ENCODE data around the gene SLC1A6. TPM values are rescaled to one million over a fixed set of nuclear protein-coding genes. Genes with fewer than 3 reads are reported as not detected.
"Not testable (repeated sequence)": the region's sequence is repeated elsewhere in the genome, so short reads cannot be mapped to it uniquely, and the experiment has no call there.

Gene SLC1A6
- total RNA-seq, 3 donors from 2014 or later = not detected

DNA sequence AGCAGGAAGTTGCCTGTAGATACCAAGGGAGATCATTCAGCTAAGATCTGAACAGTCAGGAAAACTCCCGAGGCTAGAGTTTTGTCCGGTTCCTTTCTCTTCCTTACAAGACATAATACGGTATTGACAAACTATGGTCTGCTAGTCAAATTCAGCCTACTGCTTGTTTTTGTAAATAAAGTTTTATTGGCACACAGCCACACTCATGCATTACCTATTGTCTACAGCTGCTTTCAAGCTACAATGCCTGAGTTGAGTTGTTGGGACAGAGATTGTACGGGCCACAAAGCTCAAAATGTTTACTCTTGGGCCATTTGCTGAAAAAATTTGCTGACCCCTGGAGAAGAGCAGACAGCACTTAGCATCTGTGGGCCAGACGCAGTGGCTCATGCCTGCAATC lies 2.5 kb downstream of the SLC1A6 start:
- no peaks in the 10 kb centered on the region for H3K36me3 Mint-ChIP-seq (ENCODE audit: insufficient read depth)
- peaks cover 6% of the 10 kb centered on the region for H3K4me1 Mint-ChIP-seq (ENCODE audit: low read depth)
- no peak overlapping the region for H3K4me3 Mint-ChIP-seq
- no peaks in the 10 kb centered on the region for H3K9me3 Mint-ChIP-seq
- ATAC-seq (no peak), DNase-seq (no peak)
- H3K27me3 Mint-ChIP-seq (ENCODE audit: low read depth) = peaks cover 50% of the 10 kb centered on the region

- Mint-ChIP-seq H3K4me3 (no peak overlapping the region), H3K27me3 (ENCODE audit: low read depth) (peaks cover 43% of the 10 kb centered on the region), H3K9me3 (no peaks in the 10 kb centered on the region), H3K4me1 (ENCODE audit: low read depth) (peaks cover 4% of the 10 kb centered on the region), H3K36me3 (ENCODE audit: insufficient read depth) (no peaks in the 10 kb centered on the region)
- DNase-seq (no peak), ATAC-seq (no peak)
Observed at GRCh38 chr19:14974488-14974887, 5.2 kb downstream of the SLC1A6 start.

- no peaks in the 10 kb centered on the region for H3K9me3 Mint-ChIP-seq
- no peak for ATAC-seq
- DNase-seq = no peak
Observed at GRCh38 chr19:14972676-14973075, 7.0 kb downstream of the SLC1A6 start.

DNA sequence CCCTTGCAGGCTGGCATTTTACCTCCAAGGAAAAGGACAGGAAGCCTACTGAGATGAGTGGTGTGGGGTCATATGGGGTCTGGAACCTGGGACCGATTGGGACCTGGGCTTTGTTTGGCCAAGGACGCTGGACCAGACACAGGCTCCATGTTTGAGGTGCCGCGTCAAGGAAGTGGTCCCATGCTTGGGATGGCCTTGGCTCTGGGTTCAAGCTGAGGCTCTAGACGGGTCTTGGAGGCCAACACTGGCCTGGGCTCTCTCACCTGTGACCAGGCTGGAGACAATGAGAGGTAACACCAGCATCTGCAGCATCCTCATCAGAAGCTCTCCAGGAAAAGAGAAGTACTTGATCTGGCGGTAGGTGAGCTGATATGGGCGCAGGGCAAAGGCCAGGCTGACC lies 8.2 kb downstream of the SLC1A6 start:
- Mint-ChIP-seq H3K27me3 (ENCODE audit: low read depth) (peaks cover 24% of the 10 kb centered on the region), H3K36me3 (ENCODE audit: insufficient read depth) (no peaks in the 10 kb centered on the region), H3K9me3 (no peaks in the 10 kb centered on the region), H3K4me3 (no peak overlapping the region), H3K4me1 (ENCODE audit: low read depth) (no peaks in the 10 kb centered on the region)
- DNase-seq (no peak), ATAC-seq (no peak)

More at GRCh38 chr19:14972676-14973075, 7.0 kb downstream of the SLC1A6 start:
- no peaks in the 10 kb centered on the region for H3K36me3 Mint-ChIP-seq (ENCODE audit: insufficient read depth)
- no peak overlapping the region for H3K4me3 Mint-ChIP-seq
- no peaks in the 10 kb centered on the region for H3K4me1 Mint-ChIP-seq (ENCODE audit: low read depth)
- peaks cover 33% of the 10 kb centered on the region for H3K27me3 Mint-ChIP-seq (ENCODE audit: low read depth)

- DNase-seq (no peak), ATAC-seq (no peak)
- Mint-ChIP-seq H3K36me3 (ENCODE audit: insufficient read depth) (no peaks in the 10 kb centered on the region), H3K9me3 (no peaks in the 10 kb centered on the region), H3K27me3 (ENCODE audit: low read depth) (peaks cover 18% of the 10 kb centered on the region), H3K4me3 (no peak overlapping the region), H3K4me1 (ENCODE audit: low read depth) (no peaks in the 10 kb centered on the region)
Observed at GRCh38 chr19:14968247-14968646, 11.4 kb downstream of the SLC1A6 start.

DNA sequence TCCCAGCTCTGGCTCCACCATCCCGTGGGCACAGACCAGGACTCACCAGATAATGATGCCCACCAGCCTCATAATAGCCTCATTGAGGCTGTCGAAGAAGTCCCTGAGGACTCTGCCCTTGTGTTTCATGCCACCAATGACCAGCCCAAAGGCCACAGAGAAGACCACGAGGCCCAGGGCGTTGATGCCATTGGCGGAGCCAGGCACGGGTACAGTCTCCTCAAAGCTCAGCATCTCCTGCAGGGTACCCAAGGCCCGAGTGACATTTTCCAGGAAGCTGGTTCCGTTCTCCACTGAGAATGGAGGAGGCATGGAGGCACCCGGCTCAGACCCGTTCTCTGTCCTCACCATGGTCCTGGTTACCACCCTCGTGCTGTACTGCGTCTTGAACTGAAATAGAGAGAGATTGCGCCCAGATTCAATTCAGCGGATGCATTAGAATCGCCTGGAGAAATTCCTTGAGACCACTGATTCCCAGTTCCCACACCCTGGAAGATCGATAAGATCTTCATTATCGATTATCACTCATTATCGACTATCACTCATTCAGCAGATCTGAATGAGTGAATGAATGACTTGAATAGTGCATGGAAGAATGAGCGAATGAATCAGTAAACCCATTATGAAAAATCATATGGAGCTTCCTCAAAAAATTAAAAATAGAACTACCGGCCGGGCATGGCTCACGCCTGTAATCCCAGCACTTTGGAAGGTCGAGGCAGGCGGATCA lies 17.5 kb downstream of the SLC1A6 start:
- ATAC-seq (no peak), DNase-seq (no peak)
- H3K9me3 Mint-ChIP-seq = peaks cover 18% of the 10 kb centered on the region
- peaks cover 11% of the 10 kb centered on the region for H3K27me3 Mint-ChIP-seq (ENCODE audit: low read depth)
- H3K4me1 Mint-ChIP-seq (ENCODE audit: low read depth) = no peaks in the 10 kb centered on the region
- H3K36me3 Mint-ChIP-seq (ENCODE audit: insufficient read depth) = no peaks in the 10 kb centered on the region
- no peak overlapping the region for H3K4me3 Mint-ChIP-seq

- no peak for DNase-seq
- Mint-ChIP-seq H3K4me3 (no peak overlapping the region), H3K36me3 (ENCODE audit: insufficient read depth) (no peaks in the 10 kb centered on the region), H3K27me3 (ENCODE audit: low read depth) (peaks cover 22% of the 10 kb centered on the region), H3K9me3 (peaks cover 23% of the 10 kb centered on the region), H3K4me1 (ENCODE audit: low read depth) (no peaks in the 10 kb centered on the region)
- ATAC-seq = no peak
Observed at GRCh38 chr19:14959263-14959662, 20.4 kb downstream of the SLC1A6 start.

GRCh38 chr19:14957464-14957863 lies 22.2 kb downstream of the SLC1A6 start:
- Mint-ChIP-seq H3K4me3 (no peak overlapping the region), H3K36me3 (ENCODE audit: insufficient read depth) (no peaks in the 10 kb centered on the region), H3K9me3 (peaks cover 18% of the 10 kb centered on the region), H3K27me3 (ENCODE audit: low read depth) (peaks cover 23% of the 10 kb centered on the region), H3K4me1 (ENCODE audit: low read depth) (no peaks in the 10 kb centered on the region)
- DNase-seq (no peak), ATAC-seq (no peak)

DNA sequence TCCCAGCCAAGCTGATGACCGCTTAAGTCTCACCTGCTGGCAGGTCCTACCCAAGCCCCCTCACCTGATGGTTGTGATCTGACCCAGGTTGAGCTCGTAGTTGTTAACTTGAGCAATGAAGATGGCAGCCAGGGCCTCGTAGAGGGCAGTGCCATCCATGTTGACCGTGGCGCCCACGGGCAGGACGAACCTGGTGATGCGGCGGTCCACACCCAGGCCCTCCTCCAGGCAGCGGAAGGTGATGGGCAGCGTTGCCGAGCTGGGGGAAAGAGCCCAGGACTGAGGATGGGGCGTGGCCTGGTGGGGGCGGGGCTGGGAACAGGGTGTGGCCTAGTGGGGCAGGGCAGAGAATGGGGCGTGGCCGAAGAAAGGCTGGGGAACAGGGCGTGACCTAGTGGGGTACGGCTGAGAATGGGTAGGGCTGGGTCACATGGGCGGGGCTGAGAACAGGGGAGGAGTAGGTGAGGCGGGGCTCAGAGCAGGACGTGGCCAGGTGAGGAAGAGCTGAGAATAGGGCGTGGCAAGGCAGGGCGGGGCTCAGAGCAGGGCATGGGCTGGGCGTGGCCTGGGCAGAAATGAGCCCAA lies 25.5 kb downstream of the SLC1A6 start:
- Mint-ChIP-seq H3K36me3 (ENCODE audit: insufficient read depth) (no peaks in the 10 kb centered on the region), H3K27me3 (ENCODE audit: low read depth) (peaks cover 24% of the 10 kb centered on the region), H3K9me3 (peaks cover 10% of the 10 kb centered on the region), H3K4me3 (no peak overlapping the region), H3K4me1 (ENCODE audit: low read depth) (no peaks in the 10 kb centered on the region)
- ATAC-seq (no peak), DNase-seq (no peak)

GRCh38 chr19:14952767-14953166 lies 26.9 kb downstream of the SLC1A6 start:
- no peak for ATAC-seq
- Mint-ChIP-seq H3K9me3 (peaks cover 10% of the 10 kb centered on the region), H3K4me3 (no peak overlapping the region), H3K4me1 (ENCODE audit: low read depth) (no peaks in the 10 kb centered on the region), H3K36me3 (ENCODE audit: insufficient read depth) (no peaks in the 10 kb centered on the region), H3K27me3 (ENCODE audit: low read depth) (peaks cover 24% of the 10 kb centered on the region)
- DNase-seq = no peak

- Mint-ChIP-seq H3K4me1 (ENCODE audit: low read depth) (no peaks in the 10 kb centered on the region), H3K4me3 (no peak overlapping the region), H3K36me3 (ENCODE audit: insufficient read depth) (no peaks in the 10 kb centered on the region), H3K9me3 (no peaks in the 10 kb centered on the region), H3K27me3 (ENCODE audit: low read depth) (peaks cover 20% of the 10 kb centered on the region)
- ATAC-seq (no peak), DNase-seq (no peak)
Observed at GRCh38 chr19:14950421-14950820, 29.2 kb downstream of the SLC1A6 start.

DNA sequence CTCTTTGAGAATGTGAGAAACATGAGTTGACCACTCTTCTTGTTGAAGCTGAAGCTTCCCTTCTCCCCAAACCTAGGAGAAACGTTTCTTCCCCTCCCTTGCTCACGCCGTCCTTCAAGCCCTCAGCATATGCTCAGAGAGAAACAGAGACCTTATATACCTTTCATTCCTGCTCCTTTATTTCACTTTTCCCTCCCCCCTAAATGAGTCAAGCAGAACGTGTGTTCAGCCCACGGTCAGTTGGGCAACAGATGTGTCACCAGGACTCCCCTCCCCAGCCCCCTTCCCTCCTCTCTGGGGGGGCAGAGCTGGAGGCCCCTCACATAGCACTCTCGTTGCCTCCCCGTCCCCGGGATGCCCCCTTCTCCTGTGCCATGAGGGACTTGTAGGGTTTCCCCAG lies 29.8 kb downstream of the SLC1A6 start:
- H3K36me3 Mint-ChIP-seq (ENCODE audit: insufficient read depth) = no peaks in the 10 kb centered on the region
- ATAC-seq (no peak), DNase-seq (no peak)
- no peaks in the 10 kb centered on the region for H3K4me1 Mint-ChIP-seq (ENCODE audit: low read depth)
- H3K9me3 Mint-ChIP-seq = no peaks in the 10 kb centered on the region
- peaks cover 16% of the 10 kb centered on the region for H3K27me3 Mint-ChIP-seq (ENCODE audit: low read depth)
- no peak overlapping the region for H3K4me3 Mint-ChIP-seq

GRCh38 chr19:14949413-14949812 lies 30.3 kb downstream of the SLC1A6 start:
- ATAC-seq; H3K4me1 Mint-ChIP-seq (ENCODE audit: low read depth); DNase-seq; H3K9me3 Mint-ChIP-seq; H3K4me3 Mint-ChIP-seq; H3K36me3 Mint-ChIP-seq (ENCODE audit: insufficient read depth): not testable (repeated sequence)
- H3K27me3 Mint-ChIP-seq (ENCODE audit: low read depth) = peaks cover 15% of the 10 kb centered on the region

DNA sequence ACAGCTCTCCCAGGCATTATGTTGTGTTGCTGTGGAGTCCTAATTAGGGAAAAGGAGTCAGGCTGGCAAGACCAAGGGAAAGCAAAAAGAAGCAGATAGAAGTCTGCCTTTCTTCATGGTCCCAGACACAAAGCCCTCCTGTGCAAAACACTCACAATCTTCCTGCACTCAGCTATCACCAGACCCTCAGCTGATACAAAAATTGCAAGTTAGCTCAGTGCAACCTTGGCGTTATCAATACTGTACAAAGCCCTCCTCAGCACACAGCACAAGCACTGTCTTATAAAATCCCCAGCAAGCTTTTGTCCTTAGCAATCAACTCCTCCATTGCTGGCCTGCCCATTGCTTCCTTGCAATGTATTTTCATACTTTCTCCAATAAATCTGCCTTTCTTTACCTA lies 35.2 kb downstream of the SLC1A6 start:
- no peak overlapping the region for H3K4me3 Mint-ChIP-seq
- H3K27me3 Mint-ChIP-seq (ENCODE audit: low read depth) = peaks cover 3% of the 10 kb centered on the region

GRCh38 chr19:14943601-14944000 lies 36.1 kb downstream of the SLC1A6 start:
- Mint-ChIP-seq H3K9me3 (no peaks in the 10 kb centered on the region), H3K4me1 (ENCODE audit: low read depth) (peaks cover 9% of the 10 kb centered on the region), H3K36me3 (ENCODE audit: insufficient read depth) (no peaks in the 10 kb centered on the region), H3K4me3 (no peak overlapping the region), H3K27me3 (ENCODE audit: low read depth) (peaks cover 3% of the 10 kb centered on the region)
- ATAC-seq (no peak), DNase-seq (no peak)

More for the DNA sequence above, 35.2 kb downstream of the SLC1A6 start:
- Mint-ChIP-seq H3K9me3 (no peaks in the 10 kb centered on the region), H3K36me3 (ENCODE audit: insufficient read depth) (no peaks in the 10 kb centered on the region), H3K4me1 (ENCODE audit: low read depth) (peaks cover 9% of the 10 kb centered on the region)
- DNase-seq (no peak), ATAC-seq (no peak)
